ENCODE measurements around the gene MYOM3. TPM values are rescaled to one million over a fixed set of nuclear protein-coding genes. Genes with fewer than 3 reads are reported as not detected.

MYOM3 gene
- total and polyA plus RNA-seq, 4 donors = 0.09 to 0.55 (median 0.11) TPM

GRCh38 chr1:24147194-24147593 lies 35.3 kb upstream of the MYOM3 start:
- no peaks in the 10 kb centered on the region for H3K36me3 ChIP-seq (ENCODE audit: control insufficient read depth in 4 of 4, insufficient read depth in 4 of 4, low read length in 4 of 4)
- no peak overlapping the region for H3K27ac ChIP-seq (ENCODE audit: low read depth in 1 of 2, low read length in 1 of 2)
- TF ChIP-seq CTCF (IDR thresholded peaks at IDR 0.05; ENCODE audit: control extremely low read depth, extremely low read depth) = no peak
- H3K9me3 ChIP-seq (ENCODE audit: control insufficient read depth in 4 of 4, insufficient read depth in 3 of 4, low read length in 3 of 4) = no peaks in the 10 kb centered on the region
- 89 to 90% methylated on average over 9 of the region's 9 CpGs for WGBS, 2 donors
- no peak overlapping the region for H3K9ac ChIP-seq (ENCODE audit: insufficient read depth in 1 of 2, low read length in 2 of 2)
- peaks cover 0 to 9% (median 3%) of the 10 kb centered on the region in 5 donors for H3K4me1 ChIP-seq (ENCODE audit: control insufficient read depth in 5 of 5, insufficient read depth in 5 of 5, low read length in 5 of 5)
- H3K4me3 ChIP-seq = no peak overlapping the region
- H3K27me3 ChIP-seq (ENCODE audit: control insufficient read depth in 3 of 3, insufficient read depth in 3 of 3, low read length in 2 of 3) = peaks cover 0 to 16% (median 11%) of the 10 kb centered on the region in 3 donors
- no peak for DNase-seq
- no peak for ATAC-seq (ENCODE audit: insufficient read depth, low FRiP score)

DNA sequence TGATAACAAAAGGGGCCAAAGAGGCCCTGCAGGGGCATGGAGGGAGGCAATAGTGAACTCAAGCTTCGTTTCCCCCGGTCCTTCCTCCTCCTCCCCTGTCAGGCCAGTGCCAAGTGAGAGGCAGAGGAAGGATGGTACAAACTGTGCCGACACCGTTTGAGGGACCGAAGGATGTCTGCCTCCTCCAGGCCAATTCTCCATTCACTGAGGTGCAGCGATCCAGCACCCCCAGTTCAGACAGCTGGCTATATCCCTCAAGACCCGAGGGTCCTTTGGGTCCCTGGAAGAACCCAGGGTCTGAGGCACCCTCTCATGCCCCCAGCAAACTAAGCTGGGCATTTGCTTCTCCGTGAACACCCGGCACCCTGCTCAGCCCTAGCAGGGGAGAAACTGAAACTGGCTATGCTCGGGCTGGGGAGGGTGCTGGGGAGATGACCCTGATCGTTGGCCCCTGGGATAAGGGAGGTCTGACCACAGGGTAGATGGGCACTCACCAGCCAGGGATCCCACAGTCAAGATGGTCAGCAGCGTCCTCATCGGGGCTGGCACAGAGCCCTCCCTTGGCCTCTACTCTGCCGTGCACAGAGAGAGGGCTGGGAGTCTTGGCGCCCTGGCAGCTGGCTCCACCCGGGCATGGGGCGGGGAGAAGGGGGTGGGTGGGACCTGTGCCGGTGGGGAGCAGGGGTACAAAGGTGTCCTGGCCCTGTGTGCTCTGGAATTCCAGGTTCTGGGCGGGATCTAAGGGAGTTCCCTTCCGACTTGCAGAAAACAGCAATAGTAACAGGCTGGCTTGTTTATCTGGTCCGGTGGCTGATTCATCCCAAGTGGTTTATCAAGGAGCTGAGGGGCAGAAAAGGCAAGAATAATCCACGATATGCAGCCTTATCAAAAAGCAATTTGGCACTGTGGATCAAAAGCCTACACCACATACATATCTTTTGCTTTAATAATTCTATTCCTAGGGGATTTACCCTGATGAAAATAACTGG lies 30.9 kb upstream of the MYOM3 start, which contains the start of gene IL22RA1:
TSS of gene IL22RA1 (minus strand) at position 595 of the 989 bp plus-strand sequence. CDS start at position 537, 58 bp downstream.
- peaks cover 0 to 9% (median 5%) of the 10 kb centered on the region in 5 donors for H3K4me1 ChIP-seq (ENCODE audit: control insufficient read depth in 5 of 5, insufficient read depth in 5 of 5, low read length in 5 of 5)
- WGBS, 2 donors = 50 to 71% methylated on average over 22 of the region's 22 CpGs
- no peak within 1 kb of the TSS for H3K4me3 ChIP-seq
- no peak within 1 kb of the TSS for H3K9ac ChIP-seq (ENCODE audit: insufficient read depth in 1 of 2, low read length in 2 of 2)
- no peak for TF ChIP-seq CTCF (IDR thresholded peaks at IDR 0.05; ENCODE audit: control extremely low read depth, extremely low read depth)
- H3K27ac ChIP-seq (ENCODE audit: low read depth in 1 of 2, low read length in 1 of 2) = no peak within 1 kb of the TSS
- DNase-seq (peak in 1 of 3 donors; percentile 14), ATAC-seq (ENCODE audit: insufficient read depth, low FRiP score) (no peak)
- no peaks in the 10 kb centered on the region for H3K27me3 ChIP-seq (ENCODE audit: control insufficient read depth in 3 of 3, insufficient read depth in 3 of 3, low read length in 2 of 3)
- no peaks in the 10 kb centered on the region for H3K9me3 ChIP-seq (ENCODE audit: control insufficient read depth in 4 of 4, insufficient read depth in 3 of 4, low read length in 3 of 4)
- H3K36me3 ChIP-seq (ENCODE audit: control insufficient read depth in 4 of 4, insufficient read depth in 4 of 4, low read length in 4 of 4) = no peaks in the 10 kb centered on the region

- H3K4me3 ChIP-seq = no peak overlapping the region
- H3K4me1 ChIP-seq (ENCODE audit: control insufficient read depth in 5 of 5, insufficient read depth in 5 of 5, low read length in 5 of 5) = peaks cover 0 to 9% (median 5%) of the 10 kb centered on the region in 5 donors
- 84% methylated on average over 10 of the region's 10 CpGs for WGBS, 2 donors
- H3K27ac ChIP-seq (ENCODE audit: low read depth in 1 of 2, low read length in 1 of 2) = no peak overlapping the region
- no peak overlapping the region for H3K9ac ChIP-seq (ENCODE audit: insufficient read depth in 1 of 2, low read length in 2 of 2)
- no peak for TF ChIP-seq CTCF (IDR thresholded peaks at IDR 0.05; ENCODE audit: control extremely low read depth, extremely low read depth)
- ATAC-seq (ENCODE audit: insufficient read depth, low FRiP score) (no peak), DNase-seq (peak; percentile 35 to 76 (median 61))
- H3K36me3 ChIP-seq (ENCODE audit: control insufficient read depth in 4 of 4, insufficient read depth in 4 of 4, low read length in 4 of 4) = no peaks in the 10 kb centered on the region
- no peaks in the 10 kb centered on the region for H3K27me3 ChIP-seq (ENCODE audit: control insufficient read depth in 3 of 3, insufficient read depth in 3 of 3, low read length in 2 of 3)
- no peaks in the 10 kb centered on the region for H3K9me3 ChIP-seq (ENCODE audit: control insufficient read depth in 4 of 4, insufficient read depth in 3 of 4, low read length in 3 of 4)
Observed at GRCh38 chr1:24141311-24141997, 29.5 kb upstream of the MYOM3 start.
